Mucosa of stomach (tissue), 1 donor: ENCODE results near the gene SH3BGRL3.

Experiments used
- H3K27me3 ChIP-seq: one replicate; pipeline ENCODE4 v1.7.0; 2013; ENCODE audit warnings: mild to moderate bottlenecking, low read length; ENCODE audit not compliant: control insufficient read depth, insufficient read depth
- H3K36me3 ChIP-seq: one replicate; pipeline ENCODE4 v1.7.0; 2013; ENCODE audit warnings: low read length; ENCODE audit not compliant: control insufficient read depth, insufficient read depth
- H3K4me1 ChIP-seq: one replicate; pipeline ENCODE4 v1.7.0; 2013; ENCODE audit warnings: mild to moderate bottlenecking, low read length; ENCODE audit not compliant: control insufficient read depth, insufficient read depth
- H3K4me3 ChIP-seq: one replicate; pipeline ENCODE4 v1.7.0; 2013; ENCODE audit warnings: low read length
- H3K9ac ChIP-seq: one replicate; pipeline ENCODE4 v1.7.0; 2013; ENCODE audit warnings: mild to moderate bottlenecking, low read length, moderate library complexity
- H3K9me3 ChIP-seq: one replicate; pipeline ENCODE4 v1.7.0; 2013; ENCODE audit warnings: mild to moderate bottlenecking, low read length, moderate library complexity; ENCODE audit not compliant: control insufficient read depth
- donor health status: Pancreatic carcinoma.

The SH3BGRL3 gene

GRCh38 chr1:26280333-26281042 lies 602 bp downstream of the SH3BGRL3 start:
- Histone ChIP-seq H3K9me3 (no peaks in the 10 kb centered on the region), H3K4me3 (peak overlapping the region; percentile 75), H3K4me1 (peaks cover 87% of the 10 kb centered on the region), H3K9ac (peak overlapping the region; percentile 86), H3K36me3 (no peaks in the 10 kb centered on the region), H3K27me3 (no peaks in the 10 kb centered on the region)

DNA sequence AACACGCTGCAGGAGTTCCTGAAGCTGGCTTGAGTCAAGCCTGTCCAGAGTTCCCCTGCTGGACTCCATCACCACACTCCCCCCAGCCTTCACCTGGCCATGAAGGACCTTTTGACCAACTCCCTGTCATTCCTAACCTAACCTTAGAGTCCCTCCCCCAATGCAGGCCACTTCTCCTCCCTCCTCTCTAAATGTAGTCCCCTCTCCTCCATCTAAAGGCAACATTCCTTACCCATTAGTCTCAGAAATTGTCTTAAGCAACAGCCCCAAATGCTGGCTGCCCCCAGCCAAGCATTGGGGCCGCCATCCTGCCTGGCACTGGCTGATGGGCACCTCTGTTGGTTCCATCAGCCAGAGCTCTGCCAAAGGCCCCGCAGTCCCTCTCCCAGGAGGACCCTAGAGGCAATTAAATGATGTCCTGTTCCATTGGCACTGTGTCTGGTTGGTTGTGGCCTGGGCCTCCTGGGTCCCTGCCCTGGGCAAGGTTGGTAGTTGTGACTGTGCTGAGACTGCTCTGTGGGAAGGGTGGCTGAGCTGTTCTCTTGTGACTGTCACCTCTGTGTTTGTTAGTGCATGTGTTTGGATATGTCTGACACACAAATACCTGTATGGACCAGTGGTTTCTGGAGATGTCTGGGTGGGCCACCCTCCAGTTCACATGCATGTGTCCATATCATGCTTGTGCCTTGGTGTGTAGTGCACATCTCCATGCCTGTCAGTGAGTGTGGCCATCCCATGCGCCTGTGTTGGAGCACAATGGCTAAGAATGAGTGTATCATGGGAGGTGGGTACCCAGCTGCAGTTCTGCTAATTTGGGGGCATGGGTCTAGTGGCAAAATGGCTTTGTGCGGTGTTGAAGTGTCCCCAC lies 1.4 kb downstream of the SH3BGRL3 start:
- Histone ChIP-seq H3K9ac (peak overlapping the region; percentile 86), H3K4me1 (peaks cover 84% of the 10 kb centered on the region), H3K9me3 (no peaks in the 10 kb centered on the region), H3K27me3 (no peaks in the 10 kb centered on the region), H3K4me3 (no peak overlapping the region), H3K36me3 (no peaks in the 10 kb centered on the region)

DNA sequence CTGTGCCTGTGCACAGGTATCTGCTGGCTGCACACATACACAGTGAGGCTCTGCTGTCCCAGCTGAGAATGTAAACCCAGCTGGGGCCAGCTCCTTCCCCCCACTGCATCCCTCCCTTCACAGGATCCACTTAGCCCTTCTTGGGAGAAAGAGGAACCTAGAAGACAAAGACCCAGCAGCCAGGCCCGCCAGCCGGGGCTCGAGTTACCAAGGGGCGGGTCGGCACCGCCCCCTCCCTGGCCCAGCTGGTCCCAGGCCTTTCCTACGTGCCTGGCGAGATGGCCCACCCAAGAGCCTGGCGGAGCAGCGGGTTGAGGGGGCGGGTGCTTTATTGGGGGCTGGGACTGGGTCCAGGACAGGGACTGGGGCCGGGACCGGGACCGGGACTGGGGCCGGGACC lies 2.1 kb downstream of the SH3BGRL3 start:
- H3K4me1 ChIP-seq: peaks cover 77% of the 10 kb centered on the region
- no peak overlapping the region for H3K9ac ChIP-seq
- H3K27me3 ChIP-seq: no peaks in the 10 kb centered on the region
- no peaks in the 10 kb centered on the region for H3K9me3 ChIP-seq
- H3K36me3 ChIP-seq: no peaks in the 10 kb centered on the region
- H3K4me3 ChIP-seq: no peak overlapping the region

DNA sequence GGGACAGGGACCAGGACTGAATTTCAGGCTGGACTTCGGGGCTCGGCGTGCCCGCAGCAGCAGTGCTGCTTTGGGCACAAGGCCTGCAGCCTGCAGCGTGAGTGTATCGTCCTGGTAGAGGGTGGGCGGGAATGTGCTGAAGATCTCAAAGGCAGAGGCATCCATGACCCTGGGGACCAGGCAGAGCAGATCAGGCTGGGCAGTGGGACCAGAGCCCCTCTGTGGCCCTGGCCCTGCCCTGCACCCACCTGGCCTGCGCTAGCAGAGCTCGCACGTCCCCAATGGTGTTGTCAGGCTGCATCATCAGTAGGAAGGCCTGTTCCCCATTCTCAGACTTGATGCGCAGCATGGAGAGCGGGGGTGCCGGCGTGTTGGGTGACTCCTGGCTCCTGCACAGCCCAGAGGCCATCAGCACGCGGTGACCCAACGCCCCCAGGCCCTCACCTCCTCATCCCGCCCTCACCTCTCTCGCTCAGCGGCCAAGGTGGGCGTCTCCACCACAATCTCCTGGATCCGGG lies 2.6 kb downstream of the SH3BGRL3 start:
- Histone ChIP-seq H3K4me3 (no peak overlapping the region), H3K36me3 (no peaks in the 10 kb centered on the region), H3K27me3 (no peaks in the 10 kb centered on the region), H3K9ac (no peak overlapping the region), H3K9me3 (no peaks in the 10 kb centered on the region), H3K4me1 (peaks cover 72% of the 10 kb centered on the region)

GRCh38 chr1:26283279-26283853 lies 3.5 kb downstream of the SH3BGRL3 start:
- no peaks in the 10 kb centered on the region for H3K9me3 ChIP-seq
- peaks cover 69% of the 10 kb centered on the region for H3K4me1 ChIP-seq
- H3K36me3 ChIP-seq: no peaks in the 10 kb centered on the region
- H3K9ac ChIP-seq: no peak overlapping the region
- no peak overlapping the region for H3K4me3 ChIP-seq
- no peaks in the 10 kb centered on the region for H3K27me3 ChIP-seq

DNA sequence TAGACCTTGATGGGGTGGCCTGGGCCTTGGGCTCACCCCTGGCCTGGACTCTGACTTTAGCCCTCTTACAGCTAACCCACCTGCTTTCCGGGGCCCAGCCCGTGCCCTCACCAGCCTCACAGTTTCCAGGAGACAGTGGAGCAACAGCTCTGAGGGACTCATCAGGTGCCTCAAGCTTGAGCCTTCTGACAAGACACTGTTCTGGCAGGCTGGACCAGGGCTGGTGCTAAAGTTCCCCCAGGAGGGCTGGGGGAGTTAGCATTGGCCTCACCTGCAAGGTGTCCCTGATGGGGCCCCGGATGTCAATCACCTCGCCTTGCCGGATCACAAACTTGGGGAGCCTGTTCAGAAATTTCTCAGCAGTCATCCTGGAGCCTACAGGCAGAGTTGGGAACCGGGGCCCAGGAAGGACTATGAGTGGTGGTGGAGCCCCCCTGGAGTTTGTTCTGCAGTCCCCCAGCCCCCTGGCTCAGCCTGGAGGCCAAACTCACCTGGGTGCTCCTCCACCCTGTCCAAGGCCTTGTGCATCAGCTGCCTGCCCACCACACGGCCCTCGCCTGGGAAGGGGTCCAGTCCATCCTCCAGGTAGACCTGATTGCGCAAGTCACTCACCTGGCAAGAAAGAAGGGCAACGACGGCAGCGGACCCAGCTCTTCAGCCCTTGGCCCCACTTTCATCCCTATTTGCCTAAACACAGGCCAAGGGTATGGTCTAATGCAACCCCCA lies 4.1 kb downstream of the SH3BGRL3 start:
- Histone ChIP-seq H3K9me3 (no peaks in the 10 kb centered on the region), H3K4me1 (peaks cover 66% of the 10 kb centered on the region), H3K9ac (no peak overlapping the region), H3K36me3 (no peaks in the 10 kb centered on the region), H3K27me3 (no peaks in the 10 kb centered on the region), H3K4me3 (no peak overlapping the region)

- Histone ChIP-seq H3K4me3 (no peak overlapping the region), H3K9me3 (no peaks in the 10 kb centered on the region), H3K9ac (peak overlapping the region; percentile 3), H3K4me1 (peaks cover 67% of the 10 kb centered on the region), H3K27me3 (no peaks in the 10 kb centered on the region), H3K36me3 (no peaks in the 10 kb centered on the region)
Measured at GRCh38 chr1:26284597-26285347, 4.9 kb downstream of the SH3BGRL3 start.

DNA sequence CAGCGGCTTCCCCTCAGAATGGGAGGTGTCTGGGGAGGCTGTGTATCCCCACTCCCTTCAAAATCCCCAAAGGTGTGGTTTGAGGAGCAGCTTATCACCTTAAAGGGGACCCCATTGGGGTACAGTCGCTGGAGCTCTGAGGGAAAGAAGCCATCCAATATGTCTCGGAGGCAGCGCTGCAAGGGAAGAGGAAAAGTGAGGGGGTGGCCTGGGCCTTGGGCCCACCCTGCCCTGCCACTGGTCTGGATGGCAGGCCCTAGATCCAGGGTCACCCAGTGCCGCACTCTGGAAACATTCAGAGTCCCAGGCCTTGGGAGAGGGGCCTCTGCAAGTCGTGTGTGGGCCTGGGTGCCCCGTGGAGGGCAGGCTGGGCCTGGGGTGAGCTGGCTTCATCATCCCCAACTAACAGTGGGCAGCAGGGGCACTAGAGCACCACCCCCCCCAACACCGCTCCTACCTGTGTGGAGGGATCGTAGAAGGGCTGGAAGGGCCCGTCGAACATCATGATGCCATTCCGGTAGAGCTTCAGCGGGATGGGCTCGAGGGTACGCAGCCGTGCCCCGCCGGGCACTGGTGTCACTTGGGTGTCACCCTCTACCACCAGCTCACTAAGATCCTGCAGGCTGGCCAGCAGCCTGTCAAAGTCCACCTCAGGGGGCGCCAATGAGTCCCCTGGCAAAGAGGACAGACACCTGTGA lies 5.6 kb downstream of the SH3BGRL3 start:
- H3K9ac ChIP-seq: peak overlapping the region; percentile 3
- H3K4me1 ChIP-seq: peaks cover 69% of the 10 kb centered on the region
- no peaks in the 10 kb centered on the region for H3K36me3 ChIP-seq
- H3K27me3 ChIP-seq: no peaks in the 10 kb centered on the region
- no peaks in the 10 kb centered on the region for H3K9me3 ChIP-seq
- no peak overlapping the region for H3K4me3 ChIP-seq

GRCh38 chr1:26286064-26286416 lies 6.2 kb downstream of the SH3BGRL3 start:
- Histone ChIP-seq H3K9me3 (no peaks in the 10 kb centered on the region), H3K36me3 (no peaks in the 10 kb centered on the region), H3K4me1 (peaks cover 64% of the 10 kb centered on the region), H3K27me3 (no peaks in the 10 kb centered on the region), H3K4me3 (no peak overlapping the region), H3K9ac (no peak overlapping the region)

DNA sequence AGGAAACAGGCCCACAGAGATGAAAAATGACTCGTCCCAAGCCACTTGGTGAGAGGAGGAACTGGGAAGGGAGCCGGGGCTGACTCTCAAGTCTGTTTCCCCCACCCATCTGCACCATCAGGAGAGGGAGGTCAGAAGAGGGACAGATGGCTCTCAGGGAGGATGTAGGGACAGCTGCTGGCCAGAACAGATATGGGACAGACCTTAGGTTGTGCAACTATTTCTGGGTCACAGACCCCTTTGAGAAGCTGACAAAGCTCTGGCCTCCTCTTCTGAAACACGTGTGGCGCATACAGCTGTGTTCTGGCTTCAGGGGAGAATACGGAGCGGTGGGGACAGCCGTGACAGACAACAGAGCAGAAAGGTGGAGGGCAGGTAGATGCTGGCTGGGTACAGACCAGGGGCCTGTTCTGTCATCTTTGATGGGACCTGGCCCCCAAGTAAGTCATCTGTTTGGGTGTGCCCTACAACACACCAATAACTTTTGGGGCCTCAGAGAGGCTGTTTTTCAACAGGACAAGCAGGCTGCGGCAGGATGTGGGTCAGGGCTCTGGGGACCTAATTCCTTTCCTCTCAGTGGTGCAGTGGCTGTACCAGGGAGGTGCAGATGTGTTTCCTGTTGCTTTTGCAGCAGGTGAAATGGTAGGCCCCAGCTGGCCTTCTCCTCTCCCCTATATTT lies 7.3 kb downstream of the SH3BGRL3 start:
- Histone ChIP-seq H3K9me3 (no peaks in the 10 kb centered on the region), H3K27me3 (no peaks in the 10 kb centered on the region), H3K36me3 (no peaks in the 10 kb centered on the region), H3K4me3 (no peak overlapping the region), H3K4me1 (peaks cover 53% of the 10 kb centered on the region), H3K9ac (no peak overlapping the region)
